T-cell (primary cell): ENCODE results near the gene PTMS. TPM values are rescaled to one million over a fixed set of nuclear protein-coding genes. Genes with fewer than 3 reads are reported as not detected.

Experiments
- ATAC-seq, 4 experiments: fragments of 200-7000 bp in 3 of 4; fragments of 150-1000 bp in 1 of 4; cut with Tn5 transposase; replicated peaks in 1 of 4; 1 replicate in 3 of 4; 2 replicates in 1 of 4; pipeline ENCODE4 v1.10.0; 2021; ENCODE audit warnings: moderate library complexity in 3 of 4, mild to moderate bottlenecking in 2 of 4, moderate number of reproducible peaks in 1 of 4
- CTCF ChIA-PET, 2 donors: fragments of 300-600 bp; sonication (Branson Sonifier 250); formaldehyde crosslinking; loops; one replicate each; lab custom pipeline; 2022; ENCODE audit warnings: antibody characterized with exemption in 2 of 2; lab: Charles Lee
- POLR2A ChIA-PET, 2 donors: fragments of 300-600 bp; sonication (Branson Sonifier 250); formaldehyde crosslinking; loops; one replicate each; lab custom pipeline; 2022; ENCODE audit warnings: antibody characterized with exemption in 2 of 2; lab: Charles Lee
- DNase-seq, 35 experiments: peaks; one replicate each; pipeline versions ENCODE4 v3.0.0 to v3.0.0-alpha.2; 2013 to 2023
- H3K27ac ChIP-seq: one replicate; pipeline ENCODE4 v1.5.1; 2013; ENCODE audit warnings: low read length
- H3K27me3 ChIP-seq, 2 experiments: replicated peaks in 1 of 2; 1 replicate in 1 of 2; 2 replicates in 1 of 2; pipeline versions ENCODE4 v1.6.1 to v1.7.0; 2013; ENCODE audit warnings: low read length in 1 of 2, mixed read lengths in 1 of 2; ENCODE audit not compliant: control insufficient read depth in 2 of 2, insufficient read depth in 2 of 2; ENCODE audit errors: extremely low read depth in 1 of 2
- H3K36me3 ChIP-seq, 2 donors: 1 replicate in 1 of 2; 2 replicates in 1 of 2; pipeline versions ENCODE4 v1.6.1 to v1.7.0; 2013; ENCODE audit warnings: low read length in 1 of 2; ENCODE audit not compliant: control insufficient read depth in 2 of 2, insufficient read depth in 1 of 2; ENCODE audit errors: extremely low read depth in 1 of 2
- H3K4me1 ChIP-seq, 2 experiments: 1 replicate in 1 of 2; 2 replicates in 1 of 2; pipeline versions ENCODE4 v1.6.1 to v1.7.0; 2013; ENCODE audit warnings: low read length in 2 of 2, mixed read lengths in 1 of 2; ENCODE audit not compliant: insufficient read depth in 2 of 2, control insufficient read depth in 1 of 2; ENCODE audit errors: extremely low read depth in 1 of 2
- H3K4me3 ChIP-seq, 2 donors: 1 replicate in 1 of 2; 2 replicates in 1 of 2; pipeline versions ENCODE4 v1.5.1 to v1.7.0; 2013; ENCODE audit warnings: mild to moderate bottlenecking in 2 of 2, low read length in 1 of 2, moderate library complexity in 1 of 2; ENCODE audit not compliant: control insufficient read depth in 1 of 2; ENCODE audit errors: extremely low read depth in 1 of 2
- H3K9me3 ChIP-seq: 2 replicates; pipeline ENCODE4 v1.7.0; 2013
- H3K27ac Mint-ChIP-seq, 2 donors: one replicate each; pipeline ENCODE4 v1.8.0; 2020 to 2021; ENCODE audit warnings: mild to moderate bottlenecking in 2 of 2, mixed read lengths in 2 of 2
- H3K27me3 Mint-ChIP-seq, 2 donors: one replicate each; pipeline ENCODE4 v1.8.0; 2021 to 2022; ENCODE audit warnings: mixed read lengths in 2 of 2
- H3K36me3 Mint-ChIP-seq: one replicate; pipeline ENCODE4 v1.8.0; 2021; ENCODE audit warnings: mixed read lengths
- H3K4me1 Mint-ChIP-seq, 3 donors: one replicate each; pipeline ENCODE4 v1.8.0; 2020 to 2022; ENCODE audit warnings: mixed read lengths in 3 of 3, mild to moderate bottlenecking in 1 of 3
- H3K4me3 Mint-ChIP-seq, 3 donors: one replicate each; pipeline ENCODE4 v1.8.0; 2020 to 2022; ENCODE audit warnings: mild to moderate bottlenecking in 3 of 3, mixed read lengths in 3 of 3, moderate library complexity in 3 of 3
- H3K9me3 Mint-ChIP-seq, 3 donors: one replicate each; pipeline ENCODE4 v1.8.0; 2020 to 2022; ENCODE audit warnings: mixed read lengths in 3 of 3
- WGBS: methylation state at CpG from one replicate; pipeline ENCODE4 v1.1.5; 2013; ENCODE audit warnings: missing lambda C conversion rate; ENCODE audit not compliant: insufficient coverage; 5-methylcytosine and 5-hydroxymethylcytosine counted together
- total RNA-seq, 35 experiments: library from RNA in 6 of 35; stranded (reverse) in 6 of 35; fragments of 120-200 nt in 1 of 35; gene quantifications; one replicate each; pipeline versions ENCODE4 v1.2.1 to v1.2.4 and lab custom pipeline; 2013 to 2026

The PTMS gene, protein sequence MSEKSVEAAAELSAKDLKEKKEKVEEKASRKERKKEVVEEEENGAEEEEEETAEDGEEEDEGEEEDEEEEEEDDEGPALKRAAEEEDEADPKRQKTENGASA
- total RNA-seq: 10 to 100 TPM in 3 of 5 donors, 1 to 10 TPM in 2; 6.5 to 15.9 (median 10.6) TPM
- 6.5 TPM for total RNA-seq (2013)
- 1.3 to 10.9 (median 2.4) reads per million in 29 experiments for total RNA-seq (lab: John Stamatoyannopoulos, UW)

DNA sequence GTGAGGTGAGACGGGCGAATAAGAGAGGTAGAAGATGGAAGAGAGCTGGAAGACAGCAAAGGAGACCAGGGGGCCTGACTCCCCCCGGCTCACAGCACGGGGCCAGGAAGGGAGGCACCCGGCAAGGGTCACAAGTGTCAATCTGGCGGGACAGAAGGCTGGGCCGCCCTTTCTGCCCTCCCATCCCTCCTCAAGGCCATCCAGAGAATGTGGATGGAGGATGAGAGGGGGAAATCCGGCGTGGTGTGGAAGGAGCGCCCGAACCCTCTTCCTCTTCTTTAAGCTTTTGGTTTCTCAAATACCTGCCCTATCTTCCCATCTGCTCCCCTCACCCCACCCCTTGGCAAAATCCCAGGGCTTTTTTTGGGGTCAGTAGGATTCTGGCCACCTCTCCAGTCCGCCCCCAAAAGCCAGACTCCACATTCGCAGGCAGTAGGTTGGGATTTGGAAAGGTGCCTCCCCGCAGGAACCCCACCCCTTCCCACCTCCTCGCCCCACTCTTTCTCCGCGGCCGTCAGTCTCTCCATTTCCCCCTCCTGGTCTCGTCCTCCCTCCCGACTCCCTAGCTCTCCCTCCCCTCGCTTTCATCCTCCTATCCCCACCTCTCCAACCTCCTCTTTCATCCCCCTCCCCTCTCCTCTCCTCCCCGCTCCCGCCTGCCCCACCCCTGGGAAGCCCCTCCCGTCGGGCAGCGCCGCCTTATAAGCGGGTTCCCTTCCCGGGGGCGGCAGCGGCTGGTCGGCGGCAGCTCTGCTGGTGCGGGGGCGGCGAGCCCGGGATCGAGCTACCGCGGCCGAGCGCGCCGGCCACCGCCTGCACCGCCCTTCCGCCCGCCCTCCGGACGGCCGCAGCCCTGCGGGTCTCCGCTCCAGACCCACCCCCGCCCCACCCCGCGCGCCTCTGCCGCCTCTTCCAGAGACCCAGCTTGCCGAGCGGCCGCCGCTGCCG lies at the start of gene PTMS:
TSS of gene PTMS (plus strand) at position 730 of the 948 bp plus-strand sequence. CDS start 343 bp downstream, outside the sequence.
- Mint-ChIP-seq H3K36me3 (no peaks in the 10 kb centered on the region), H3K27ac (peak within 1 kb of the TSS; percentile 52 to 64), H3K9me3 (no peaks in the 10 kb centered on the region), H3K4me1 (peaks cover 26 to 48% (median 39%) of the 10 kb centered on the region in 3 donors), H3K4me3 (peak within 1 kb of the TSS; percentile 79 to 88 (median 81)), H3K27me3 (peaks cover 37% of the 10 kb centered on the region in 2 donors)
- ChIA-PET CTCF (interaction anchor here (0.7 to 2.9 kb wide), 22 partner anchors 9 to 1936 kb away, joined by 3 to 22 read pairs (median 4); partner anchors contain the start of genes COPS7A (in 2 of the 2), MLF2 (in 2 of the 2), CDCA3 (in 1 of the 2) and USP5 (in 1 of the 2)), POLR2A (interaction anchor here in 1 of 2 donors (1.5 kb wide), 1 partner anchor 16 kb away, joined by 4 read pairs; no protein-coding TSS in a partner anchor)
- Histone ChIP-seq H3K27me3 (peaks cover 0 to 61% of the 10 kb centered on the region in 2 experiments), H3K4me3 (peak within 1 kb of the TSS; percentile 44 to 74), H3K4me1 (peaks cover 9 to 50% of the 10 kb centered on the region in 2 experiments), H3K27ac (no peak within 1 kb of the TSS), H3K9me3 (no peaks in the 10 kb centered on the region), H3K36me3 (no peaks in the 10 kb centered on the region)
- ATAC-seq: peak; percentile 3 to 22 (median 20)
- peak in 1 of 35 experiments; percentile 39 for DNase-seq
- WGBS: 3% methylated on average over 53 of the region's 63 CpGs

DNA sequence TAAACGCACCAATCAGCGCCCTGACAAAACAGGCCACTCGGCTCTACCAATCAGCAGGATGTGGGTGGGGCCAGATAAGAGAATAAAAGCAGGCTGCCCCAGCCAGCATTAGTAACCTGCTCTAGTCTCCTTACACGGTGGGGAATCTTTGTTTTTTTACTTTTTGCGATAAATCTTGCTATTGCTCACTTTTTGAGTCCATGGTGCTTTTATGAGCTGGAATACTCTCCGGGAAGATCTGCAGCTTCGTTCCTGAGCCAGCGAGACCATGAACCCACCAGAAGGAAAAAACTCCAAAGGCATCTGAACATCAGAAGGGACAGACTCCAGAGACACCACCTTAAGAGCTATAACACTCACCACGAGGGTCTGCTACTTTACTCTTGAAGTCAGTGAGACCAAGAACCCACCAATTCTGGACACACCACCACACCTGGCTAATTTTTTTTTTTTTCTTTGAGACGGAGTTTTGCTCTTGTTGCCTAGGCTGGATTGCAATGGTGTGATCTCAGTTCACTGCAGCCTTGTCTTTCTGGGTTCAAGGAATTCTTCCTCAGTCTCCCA lies 49.2 kb upstream of the PTMS start:
- H3K36me3 ChIP-seq: no peaks in the 10 kb centered on the region
- no peaks in the 10 kb centered on the region for H3K36me3 Mint-ChIP-seq
- no peak overlapping the region for H3K27ac ChIP-seq
- 48% methylated on average over 3 of the region's 10 CpGs for WGBS
- H3K4me1 ChIP-seq: no peaks in the 10 kb centered on the region
- peaks cover 0 to 13% of the 10 kb centered on the region in 2 donors for H3K27me3 Mint-ChIP-seq
- ATAC-seq (no peak), DNase-seq (no peak)
- POLR2A ChIA-PET: no interaction called here
- no peak overlapping the region for H3K27ac Mint-ChIP-seq
- CTCF ChIA-PET: no interaction called here
- H3K9me3 ChIP-seq: no peaks in the 10 kb centered on the region
- no peak overlapping the region for H3K4me3 Mint-ChIP-seq
- no peaks in the 10 kb centered on the region for H3K9me3 Mint-ChIP-seq
- H3K27me3 ChIP-seq: peaks cover 0 to 16% of the 10 kb centered on the region in 2 experiments
- no peaks in the 10 kb centered on the region for H3K4me1 Mint-ChIP-seq
- no peak overlapping the region for H3K4me3 ChIP-seq

DNA sequence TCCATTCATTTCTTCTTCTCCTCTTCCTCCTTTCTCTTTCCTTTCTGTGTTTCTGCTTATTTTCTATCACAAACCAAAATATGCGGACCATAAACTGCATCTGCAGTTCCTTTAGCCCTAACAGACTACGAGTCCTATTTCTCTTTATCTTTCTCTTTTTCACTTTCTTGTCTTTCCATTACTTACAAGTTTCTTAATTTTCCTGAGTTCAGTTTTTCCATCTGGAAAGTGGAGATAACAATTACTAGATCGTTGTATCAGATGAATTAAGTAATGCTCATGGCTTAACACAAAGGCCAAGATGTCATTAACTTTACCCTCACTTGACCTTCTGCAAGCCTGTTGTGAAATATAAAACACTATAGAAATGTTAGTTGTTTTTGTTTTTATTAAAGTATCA lies 43.3 kb upstream of the PTMS start:
- WGBS: 100% methylated on average over 1 of the region's 3 CpGs
- POLR2A ChIA-PET: interaction anchor here (0.6 to 0.7 kb wide), 3 partner anchors 31 to 201 kb away, joined by 3 to 17 read pairs (median 4); no protein-coding TSS in a partner anchor
- Histone ChIP-seq H3K36me3 (peaks cover 0 to 6% of the 10 kb centered on the region in 2 donors), H3K4me1 (peaks cover 10 to 16% of the 10 kb centered on the region in 2 experiments), H3K27me3 (no peaks in the 10 kb centered on the region), H3K4me3 (no peak overlapping the region), H3K9me3 (no peaks in the 10 kb centered on the region), H3K27ac (no peak overlapping the region)
- H3K36me3 Mint-ChIP-seq: peaks cover 7% of the 10 kb centered on the region
- H3K27ac Mint-ChIP-seq: peak overlapping the region; percentile 19 to 91
- peaks cover 24 to 30% (median 29%) of the 10 kb centered on the region in 3 donors for H3K4me1 Mint-ChIP-seq
- H3K27me3 Mint-ChIP-seq: no peaks in the 10 kb centered on the region
- no peaks in the 10 kb centered on the region for H3K9me3 Mint-ChIP-seq
- CTCF ChIA-PET: interaction anchor here (0.6 to 2.8 kb wide), 6 partner anchors 30 to 192 kb away, joined by 3 to 30 read pairs (median 5); partner anchors contain the start of genes ENO2 (in 1 of the 2), MLF2 (in 1 of the 2), PTMS (in 1 of the 2) and ZNF384 (in 1 of the 2)
- ATAC-seq: no peak
- no peak for DNase-seq
- peak overlapping the region; percentile 19 to 84 (median 84) for H3K4me3 Mint-ChIP-seq

DNA sequence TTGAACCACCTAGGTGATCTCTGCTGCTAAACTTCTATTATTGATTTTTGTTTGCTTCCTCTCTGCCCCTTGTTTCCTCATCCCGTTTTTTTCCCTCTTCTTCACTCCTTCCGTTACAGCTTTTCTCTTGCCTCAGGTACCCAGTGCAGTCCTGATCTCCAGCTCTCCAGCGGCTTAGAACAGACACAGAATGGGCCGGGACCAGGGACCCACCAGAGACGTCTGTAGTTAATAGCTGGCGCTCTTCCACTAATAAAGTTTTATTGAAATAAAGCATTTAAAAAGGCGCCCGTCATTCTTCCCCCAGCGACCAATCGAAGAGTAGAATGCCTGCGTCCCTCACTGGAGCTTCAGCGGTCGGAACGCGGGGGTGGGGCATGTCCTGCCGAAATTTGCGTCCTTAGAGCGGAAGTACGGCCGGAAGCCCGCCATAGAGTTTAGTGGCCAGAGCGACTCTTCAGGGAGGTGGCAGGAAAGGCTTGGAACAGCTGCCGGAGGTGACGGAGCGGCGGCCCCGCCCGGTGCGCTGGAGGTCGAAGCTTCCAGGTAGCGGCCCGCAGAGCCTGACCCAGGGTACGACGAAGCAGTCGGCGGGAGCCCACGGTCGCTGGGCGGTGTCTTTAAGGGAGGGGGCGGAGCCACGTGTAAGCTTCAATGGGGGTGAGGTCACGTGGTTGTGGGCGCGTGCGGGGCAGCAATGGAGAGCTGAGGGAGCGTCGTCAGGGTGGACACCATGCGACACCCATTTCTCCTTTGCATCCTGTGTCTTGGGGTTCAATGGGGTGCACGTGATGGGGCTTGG lies 42.4 kb upstream of the PTMS start, which contains the start of gene COPS7A:
TSS of gene COPS7A (plus strand) at position 440 of the 802 bp plus-strand sequence. CDS start 611 bp downstream, outside the sequence.
- CTCF ChIA-PET: interaction anchor here (0.6 to 2.8 kb wide), 15 partner anchors 27 to 294 kb away, joined by 3 to 30 read pairs (median 4); partner anchors contain the start of genes ZNF384 (in 2 of the 2), ENO2 (in 1 of the 2), LPCAT3 (in 1 of the 2) and MLF2 (in 1 of the 2)
- Mint-ChIP-seq H3K36me3 (peaks cover 9% of the 10 kb centered on the region), H3K27me3 (no peaks in the 10 kb centered on the region), H3K9me3 (no peaks in the 10 kb centered on the region), H3K4me3 (peak within 1 kb of the TSS; percentile 84 to 87 (median 84)), H3K27ac (peak within 1 kb of the TSS; percentile 91 to 99), H3K4me1 (peaks cover 24 to 30% (median 29%) of the 10 kb centered on the region in 3 donors)
- peak; percentile 85 to 96 (median 90) for DNase-seq
- peak; percentile 90 for ATAC-seq
- Histone ChIP-seq H3K27ac (peak within 1 kb of the TSS; percentile 83), H3K36me3 (peaks cover 5 to 16% of the 10 kb centered on the region in 2 donors), H3K4me1 (peaks cover 10 to 16% of the 10 kb centered on the region in 2 experiments), H3K9me3 (no peaks in the 10 kb centered on the region), H3K4me3 (peak within 1 kb of the TSS; percentile 58 to 65), H3K27me3 (no peaks in the 10 kb centered on the region)
- under 1% methylated on average over 32 of the region's 49 CpGs for WGBS
- POLR2A ChIA-PET: interaction anchor here (0.5 to 1.5 kb wide), 8 partner anchors 8 to 389 kb away, joined by 3 to 11 read pairs (median 8); partner anchors contain the start of genes ZNF384 (in 2 of the 2) and MLF2 (in 1 of the 2)

DNA sequence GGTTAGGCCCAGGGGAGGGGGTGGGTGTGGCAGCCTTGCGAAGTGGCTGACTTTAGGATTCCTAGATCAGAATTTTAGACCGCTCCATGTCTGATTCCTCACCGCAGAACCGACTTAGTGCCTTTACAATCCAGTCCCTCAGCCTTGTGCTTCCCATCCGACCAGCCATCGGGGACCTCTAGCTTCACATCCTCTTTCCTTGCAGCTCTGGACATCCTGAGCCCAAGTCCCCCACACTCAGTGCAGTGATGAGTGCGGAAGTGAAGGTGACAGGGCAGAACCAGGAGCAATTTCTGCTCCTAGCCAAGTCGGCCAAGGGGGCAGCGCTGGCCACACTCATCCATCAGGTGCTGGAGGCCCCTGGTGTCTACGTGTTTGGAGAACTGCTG lies 41.8 kb upstream of the PTMS start:
- peaks cover 24 to 30% (median 29%) of the 10 kb centered on the region in 3 donors for H3K4me1 Mint-ChIP-seq
- CTCF ChIA-PET: interaction anchor here (0.6 to 2.8 kb wide), 10 partner anchors 18 to 294 kb away, joined by 3 to 30 read pairs (median 6); partner anchors contain the start of genes LPCAT3 (in 1 of the 2), MLF2 (in 1 of the 2), SPSB2 (in 1 of the 2) and ZNF384 (in 1 of the 2)
- peaks cover 10 to 16% of the 10 kb centered on the region in 2 experiments for H3K4me1 ChIP-seq
- no peaks in the 10 kb centered on the region for H3K27me3 Mint-ChIP-seq
- peak overlapping the region; percentile 91 to 99 for H3K27ac Mint-ChIP-seq
- H3K4me3 Mint-ChIP-seq: peak overlapping the region; percentile 84 to 87 (median 84)
- ATAC-seq: peak; percentile 9 to 18 (median 12)
- DNase-seq: peak in 3 of 35 experiments; percentile 11 to 25 (median 20)
- no peaks in the 10 kb centered on the region for H3K27me3 ChIP-seq
- no peaks in the 10 kb centered on the region for H3K9me3 ChIP-seq
- peaks cover 8 to 21% of the 10 kb centered on the region in 2 donors for H3K36me3 ChIP-seq
- peaks cover 15% of the 10 kb centered on the region for H3K36me3 Mint-ChIP-seq
- H3K27ac ChIP-seq: peak overlapping the region; percentile 83
- peak overlapping the region; percentile 58 to 65 for H3K4me3 ChIP-seq
- H3K9me3 Mint-ChIP-seq: no peaks in the 10 kb centered on the region
- POLR2A ChIA-PET: interaction anchor here (0.6 to 1.5 kb wide), 5 partner anchors 29 to 158 kb away, joined by 3 to 11 read pairs (median 8); partner anchors contain the start of genes ZNF384 (in 2 of the 2) and MLF2 (in 1 of the 2)
- 0% methylated on average over 2 of the region's 10 CpGs for WGBS
